GM21381 (cell line): ENCODE results near the gene IGHMBP2.
A peak's percentile ranks its signal among the peaks of the same experiment; 100 is the strongest.
"Not testable (repeated sequence)": the region's sequence is repeated elsewhere in the genome, so short reads cannot be mapped to it uniquely, and the experiment has no call there.

Experiments
- ATAC-seq: cut with Tn5 transposase; IDR thresholded peaks from one replicate; pipeline ENCODE4 v1.9.1; 2021; ENCODE audit warnings: mild to moderate bottlenecking, moderate library complexity; ENCODE audit not compliant: unreplicated experiment

IGHMBP2 gene

DNA sequence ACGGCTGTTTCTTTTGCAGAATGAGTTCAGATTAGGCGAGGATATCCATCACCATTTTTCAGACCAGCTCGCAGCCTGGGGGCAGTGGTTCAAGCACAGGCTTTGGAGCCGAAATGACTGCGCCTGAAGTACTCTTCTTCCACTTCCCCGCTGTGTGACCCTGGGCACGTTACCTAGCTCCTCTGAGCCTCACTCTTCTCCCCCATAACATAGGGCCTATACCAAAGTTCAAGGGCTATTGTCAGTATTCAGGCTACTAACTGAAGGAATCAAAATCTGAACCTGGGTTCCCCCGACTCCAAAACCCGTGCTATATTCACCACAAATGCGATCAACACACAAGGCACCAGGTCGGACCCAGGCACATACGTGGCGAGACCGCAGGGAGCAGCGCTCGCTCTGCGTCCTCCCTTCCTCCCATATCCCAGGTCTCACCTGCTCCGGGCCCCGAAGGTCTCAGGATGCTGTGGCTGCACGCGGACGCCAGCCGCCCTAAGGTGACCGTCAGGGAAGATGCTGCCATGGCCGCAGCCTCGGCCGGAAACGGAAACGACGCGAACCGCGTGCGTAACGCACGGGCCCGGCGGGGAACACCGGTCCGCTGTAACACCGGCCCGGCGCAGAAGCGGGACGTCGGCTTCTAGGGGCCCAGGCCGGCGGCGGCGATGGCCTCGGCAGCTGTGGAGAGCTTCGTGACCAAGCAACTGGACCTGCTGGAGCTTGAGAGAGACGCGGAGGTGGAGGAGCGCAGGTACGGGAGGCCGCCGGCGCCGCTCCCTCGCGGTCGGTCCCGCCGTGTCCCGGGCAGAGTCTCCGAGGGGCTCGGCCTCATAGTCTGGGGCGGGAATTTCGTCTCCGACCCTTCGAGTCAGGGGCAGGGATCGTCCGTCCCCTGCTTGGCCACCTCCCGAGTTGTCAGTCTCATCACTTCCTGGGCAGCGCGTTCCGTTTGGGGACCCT is at the start of gene IGHMBP2, which contains the start of gene MRPL21:
Gene IGHMBP2 (plus strand): TSS at position 604 of the 960 bp plus-strand sequence. CDS start 62 bp downstream, at position 666.
Gene MRPL21 (minus strand): TSS at position 545 of the 960 bp plus-strand sequence. CDS start 22 bp downstream, at position 523.
- peak; percentile 82 for ATAC-seq

GRCh38 chr11:68854273-68854958 is 49.3 kb upstream of the IGHMBP2 start:
- ATAC-seq: no peak

GRCh38 chr11:68855205-68855981 is 48.3 kb upstream of the IGHMBP2 start:
- no peak for ATAC-seq

DNA sequence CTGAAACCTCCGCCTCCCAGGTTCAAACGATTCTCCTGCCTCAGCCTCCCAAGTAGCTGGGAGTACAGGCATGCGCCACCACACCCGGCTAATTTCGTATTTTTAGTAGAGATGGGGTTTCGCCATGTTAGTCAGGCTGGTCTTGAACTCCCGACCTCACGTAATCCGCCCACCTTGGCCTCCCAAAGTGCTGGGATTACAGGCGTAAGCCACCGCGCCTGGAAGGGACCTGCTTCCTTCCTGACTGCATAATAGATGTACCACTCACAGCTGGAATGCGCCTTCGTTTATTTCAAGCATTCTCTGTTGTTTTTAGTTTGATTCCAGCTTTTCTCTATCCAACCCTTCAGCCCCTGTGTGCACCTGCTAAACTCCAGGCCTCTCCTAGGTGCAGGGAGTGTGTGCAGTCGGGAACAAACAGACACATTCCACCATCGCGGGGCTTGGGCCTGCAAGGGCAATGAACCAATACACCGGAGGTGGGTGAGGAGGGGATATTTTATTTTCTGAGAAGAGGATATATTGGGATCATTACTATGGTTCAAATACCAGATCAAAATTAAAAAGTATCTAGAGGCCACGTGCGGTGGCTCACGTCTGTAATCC is 47.2 kb upstream of the IGHMBP2 start:
- ATAC-seq: not testable (repeated sequence)

GRCh38 chr11:68857037-68857586 is 46.6 kb upstream of the IGHMBP2 start:
- ATAC-seq: no peak

GRCh38 chr11:68859123-68859522 is 44.6 kb upstream of the IGHMBP2 start:
- no peak for ATAC-seq

DNA sequence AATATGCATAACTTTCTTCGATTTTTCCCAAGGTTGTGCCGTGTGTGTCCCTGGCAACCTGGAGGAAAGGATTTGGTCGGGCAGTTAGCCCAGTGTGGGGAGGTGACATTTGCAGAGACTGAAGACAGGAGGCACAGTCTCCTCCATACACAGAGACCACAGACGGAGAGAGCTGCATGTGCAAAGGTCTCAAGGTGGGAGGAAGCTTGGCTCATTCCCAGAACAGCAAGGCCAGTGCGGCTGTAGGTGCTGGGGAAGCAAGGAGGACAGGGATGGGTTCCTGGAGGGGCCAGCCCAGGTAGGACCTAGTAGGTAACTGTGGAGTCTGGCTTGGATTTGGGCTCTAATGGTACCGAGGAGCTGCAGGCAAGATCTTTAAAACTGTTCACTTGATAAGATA is 41.3 kb upstream of the IGHMBP2 start:
- ATAC-seq: no peak

GRCh38 chr11:68863553-68864265 is 40.0 kb upstream of the IGHMBP2 start:
- ATAC-seq: no peak

GRCh38 chr11:68865241-68865640 is 38.5 kb upstream of the IGHMBP2 start:
- ATAC-seq: no peak

GRCh38 chr11:68867066-68867465 is 36.6 kb upstream of the IGHMBP2 start:
- ATAC-seq: no peak

GRCh38 chr11:68868221-68868835 is 35.4 kb upstream of the IGHMBP2 start:
- no peak for ATAC-seq

DNA sequence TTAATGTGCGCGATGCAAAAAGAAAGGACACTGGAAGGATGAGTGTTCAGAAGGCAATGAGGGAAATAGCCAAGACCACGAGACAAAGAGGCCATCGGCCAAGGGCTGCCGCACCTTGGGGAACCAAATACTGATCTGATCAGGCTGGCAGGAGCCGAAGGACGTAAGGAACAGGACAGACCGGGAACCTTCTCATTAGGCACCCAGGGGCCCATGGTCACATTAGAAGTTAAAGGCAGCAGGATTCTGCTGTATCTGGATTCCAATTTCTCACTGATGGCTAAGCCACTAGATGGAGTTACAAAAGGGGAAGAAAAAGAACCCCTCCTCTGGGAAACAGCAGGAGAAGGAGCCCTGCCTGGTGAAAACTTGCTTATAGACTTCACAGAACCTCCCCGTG is 33.2 kb upstream of the IGHMBP2 start:
- no peak for ATAC-seq

DNA sequence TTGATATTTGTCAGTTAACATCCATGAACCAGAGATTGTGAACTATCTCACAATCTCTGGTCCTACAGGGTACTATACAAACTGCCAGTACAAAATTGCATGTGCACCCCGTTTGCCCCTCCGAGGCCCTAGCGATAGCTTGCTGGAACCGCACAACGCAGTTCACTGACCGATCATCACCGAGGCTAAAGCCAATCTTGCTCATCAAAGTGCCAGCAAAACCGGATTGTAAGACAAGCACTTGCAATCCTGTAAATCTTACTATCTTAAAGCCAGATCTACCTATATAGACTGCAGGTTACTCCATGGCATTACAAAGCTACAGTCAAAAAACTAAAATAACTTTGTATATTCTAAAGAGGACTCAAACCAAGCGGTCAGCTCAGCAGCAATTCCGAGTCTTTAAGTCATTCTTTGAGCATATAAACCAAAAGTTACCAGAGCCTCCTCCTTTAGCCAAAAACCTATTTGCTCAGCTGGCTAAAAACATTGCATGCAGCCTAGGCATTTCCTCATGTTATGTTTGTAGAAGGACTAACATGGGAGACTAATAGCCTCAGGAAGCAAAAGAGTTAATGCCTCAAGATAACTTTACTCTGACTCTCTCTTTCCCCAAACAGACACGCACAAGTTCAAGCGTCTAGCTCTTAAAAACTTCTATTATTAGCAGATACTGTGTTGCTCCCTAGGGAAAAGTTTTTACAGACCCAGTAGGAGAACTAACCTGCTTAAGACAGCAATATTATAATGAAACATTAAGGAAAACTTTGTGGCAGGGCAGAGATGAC is 31.3 kb upstream of the IGHMBP2 start:
- no peak for ATAC-seq

DNA sequence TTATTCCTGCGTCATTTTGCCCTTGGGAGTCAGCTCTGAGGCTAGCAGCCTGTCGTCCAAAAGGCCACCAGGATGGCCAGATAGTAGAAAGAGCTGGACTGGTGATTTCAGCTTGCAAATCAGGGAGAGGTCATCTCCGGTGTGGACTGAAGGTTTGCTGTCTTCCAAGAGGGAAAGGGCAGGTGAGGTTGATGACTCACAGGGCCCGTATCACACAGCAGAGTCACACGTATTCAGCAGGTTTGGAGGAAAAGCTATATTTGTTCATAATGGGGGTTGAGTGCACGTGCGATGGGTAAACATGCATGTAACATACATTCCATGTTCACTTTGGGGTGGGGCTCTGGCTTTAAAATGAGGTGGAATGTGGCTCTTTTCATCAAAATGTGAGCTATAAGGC is 25.7 kb upstream of the IGHMBP2 start:
- ATAC-seq: no peak

GRCh38 chr11:68880851-68881250 is 22.8 kb upstream of the IGHMBP2 start:
- ATAC-seq: no peak

DNA sequence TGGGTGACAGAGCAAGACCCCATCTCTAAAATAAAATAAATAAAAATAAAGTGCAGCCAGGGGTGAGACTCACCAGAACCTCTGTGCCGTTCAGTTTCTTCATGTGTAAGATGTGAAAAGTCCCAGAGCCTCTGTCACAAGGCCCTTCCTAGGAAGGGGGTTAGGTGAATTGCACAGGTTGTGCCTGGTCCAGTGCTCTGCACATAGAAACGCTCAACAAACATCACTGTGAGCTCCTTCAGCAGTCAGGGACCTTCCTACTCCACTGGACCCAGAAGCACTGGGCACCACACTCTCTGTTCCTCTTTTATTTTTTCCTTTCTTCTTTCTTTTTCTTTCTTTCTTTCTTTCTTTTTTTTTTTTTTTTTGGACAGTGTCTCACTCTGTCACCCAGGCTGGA is 22.4 kb upstream of the IGHMBP2 start:
- ATAC-seq: no peak

DNA sequence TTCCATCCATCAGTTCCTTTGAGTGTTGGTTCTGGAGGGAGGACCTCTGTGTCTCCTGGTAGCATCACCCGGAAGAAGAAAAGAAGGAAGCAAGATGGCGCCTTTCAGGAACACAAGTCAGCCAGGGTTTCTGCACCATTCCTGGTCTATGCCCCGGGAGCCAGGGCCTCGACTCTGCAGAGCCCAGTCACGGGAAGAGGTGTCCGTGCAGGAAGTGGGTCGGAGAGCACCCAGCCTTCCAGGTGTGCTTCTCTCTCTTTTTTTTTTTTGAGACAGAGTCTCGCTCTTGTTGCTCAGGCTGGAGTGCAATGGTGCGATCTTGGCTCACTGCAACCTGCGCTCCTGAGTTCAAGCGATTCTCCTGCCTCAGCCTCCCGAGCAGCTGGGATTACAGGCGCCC is 21.3 kb upstream of the IGHMBP2 start:
- ATAC-seq: no peak

GRCh38 chr11:68884827-68885226 is 18.9 kb upstream of the IGHMBP2 start:
- ATAC-seq: not testable (repeated sequence)
